A673 (cell line): Measurements from ENCODE around the gene HECW1. TPM values are rescaled to one million over a fixed set of nuclear protein-coding genes. Genes with fewer than 3 reads are reported as not detected.

Experiments
- BruUV-seq: library from RNA; stranded (reverse); fragments of 400-500 nt; replicated peaks from 2 replicates; lab custom pipeline; 2021; lab: Mats Ljungman, UMichigan
- CTCF ChIA-PET: fragments of 300-600 bp; sonication (Branson Sonifier 250); formaldehyde crosslinking; loops from one replicate; lab custom pipeline; 2022; ENCODE audit warnings: antibody characterized with exemption; lab: Charles Lee
- POLR2A ChIA-PET: fragments of 300-600 bp; sonication (Branson Sonifier 250); formaldehyde crosslinking; loops from one replicate; lab custom pipeline; 2022; ENCODE audit warnings: antibody characterized with exemption; ENCODE audit not compliant: low non-redundant PET; lab: Charles Lee
- DNase-seq: peaks from one replicate; pipeline ENCODE4 v3.0.0-alpha.2; 2015; ENCODE audit warnings: low spot score
- H3K27ac ChIP-seq: fragments of 200-600 bp; sonication (generic); 2 replicates; pipeline ENCODE4 v1.5.1; 2016; ENCODE audit warnings: mixed run types, low read depth, mild to moderate bottlenecking, mixed read lengths, antibody characterized with exemption, low read length; ENCODE audit not compliant: poor library complexity, severe bottlenecking
- H3K27me3 ChIP-seq: fragments of 200-600 bp; sonication (generic); replicated peaks from 2 replicates; pipeline ENCODE4 v1.6.1; 2017; ENCODE audit warnings: mixed run types, low read depth, mild to moderate bottlenecking, mixed read lengths, antibody characterized with exemption, low read length; ENCODE audit not compliant: insufficient read depth, poor library complexity
- H3K36me3 ChIP-seq: fragments of 200-600 bp; sonication (generic); 2 replicates; pipeline ENCODE4 v1.6.1; 2016; ENCODE audit warnings: mixed run types, mild to moderate bottlenecking, mixed read lengths, antibody characterized with exemption, low read length; ENCODE audit not compliant: insufficient read depth, poor library complexity, severe bottlenecking
- H3K4me1 ChIP-seq: fragments of 200-600 bp; sonication (generic); 2 replicates; pipeline ENCODE4 v1.6.1; 2017; ENCODE audit warnings: mixed run types, mild to moderate bottlenecking, mixed read lengths, antibody characterized with exemption, low read length; ENCODE audit not compliant: insufficient read depth, poor library complexity, severe bottlenecking
- H3K4me3 ChIP-seq: fragments of 200-600 bp; sonication (generic); 2 replicates; pipeline ENCODE4 v1.5.1; 2016; ENCODE audit warnings: low read depth, mixed run types, mild to moderate bottlenecking, mixed read lengths, low read length; ENCODE audit not compliant: poor library complexity, severe bottlenecking
- H3K9me3 ChIP-seq: fragments of 200-600 bp; sonication (generic); 2 replicates; pipeline ENCODE4 v1.6.1; 2016; ENCODE audit warnings: mixed run types, low read depth, mild to moderate bottlenecking, mixed read lengths, antibody characterized with exemption, low read length; ENCODE audit not compliant: poor library complexity, severe bottlenecking
- EZH2 ChIP-seq: fragments of 200-600 bp; sonication (generic); IDR thresholded peaks from 2 replicates; pipeline ENCODE4 v1.6.1; 2017; ENCODE audit warnings: borderline replicate concordance, low read depth, mild to moderate bottlenecking, mixed read lengths, antibody characterized with exemption, low read length; ENCODE audit not compliant: poor library complexity, severe bottlenecking
- intact Hi-C: fragments of 100-400 bp; cut with micrococcal nuclease; formaldehyde crosslinking; loops from one replicate; pipeline ENCODE4 v1.10.0; 2022; ENCODE audit not compliant: unreplicated experiment
- total RNA-seq: library from RNA; stranded (reverse); gene quantifications from 2 replicates; pipeline ENCODE4 v1.2.3, GENCODE V29; 2021
- TF ChIP-seq, protein P1 (sequence below): fragments of 300-800, 200-600 bp; sonication (generic); conservative IDR thresholded peaks from 2 replicates; pipeline ENCODE4 v1.5.1; 2017; ENCODE audit warnings: low read depth, mild to moderate bottlenecking, antibody characterized with exemption, low read length, moderate library complexity, mixed read lengths

The HECW1 gene
- total RNA-seq, 1 experiment from 2014 or later = 0.39 TPM

- DNase-seq = no peak
- Histone ChIP-seq H3K9me3 (no peaks in the 10 kb centered on the region), H3K27me3 (no peaks in the 10 kb centered on the region), H3K4me1 (no peaks in the 10 kb centered on the region), H3K36me3 (no peaks in the 10 kb centered on the region), H3K27ac (no peak overlapping the region), H3K4me3 (no peak overlapping the region)
- BruUV-seq = no TSS peak
- POLR2A ChIA-PET = no interaction called here
- intact Hi-C loops = no loop called here
- CTCF ChIA-PET = no interaction called here
- TF ChIP-seq, protein P1, sequence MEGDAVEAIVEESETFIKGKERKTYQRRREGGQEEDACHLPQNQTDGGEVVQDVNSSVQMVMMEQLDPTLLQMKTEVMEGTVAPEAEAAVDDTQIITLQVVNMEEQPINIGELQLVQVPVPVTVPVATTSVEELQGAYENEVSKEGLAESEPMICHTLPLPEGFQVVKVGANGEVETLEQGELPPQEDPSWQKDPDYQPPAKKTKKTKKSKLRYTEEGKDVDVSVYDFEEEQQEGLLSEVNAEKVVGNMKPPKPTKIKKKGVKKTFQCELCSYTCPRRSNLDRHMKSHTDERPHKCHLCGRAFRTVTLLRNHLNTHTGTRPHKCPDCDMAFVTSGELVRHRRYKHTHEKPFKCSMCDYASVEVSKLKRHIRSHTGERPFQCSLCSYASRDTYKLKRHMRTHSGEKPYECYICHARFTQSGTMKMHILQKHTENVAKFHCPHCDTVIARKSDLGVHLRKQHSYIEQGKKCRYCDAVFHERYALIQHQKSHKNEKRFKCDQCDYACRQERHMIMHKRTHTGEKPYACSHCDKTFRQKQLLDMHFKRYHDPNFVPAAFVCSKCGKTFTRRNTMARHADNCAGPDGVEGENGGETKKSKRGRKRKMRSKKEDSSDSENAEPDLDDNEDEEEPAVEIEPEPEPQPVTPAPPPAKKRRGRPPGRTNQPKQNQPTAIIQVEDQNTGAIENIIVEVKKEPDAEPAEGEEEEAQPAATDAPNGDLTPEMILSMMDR = no peak
- no peak for TF ChIP-seq EZH2
Observed at GRCh38 chr7:43351683-43352082, 239.2 kb downstream of the HECW1 start.

DNA sequence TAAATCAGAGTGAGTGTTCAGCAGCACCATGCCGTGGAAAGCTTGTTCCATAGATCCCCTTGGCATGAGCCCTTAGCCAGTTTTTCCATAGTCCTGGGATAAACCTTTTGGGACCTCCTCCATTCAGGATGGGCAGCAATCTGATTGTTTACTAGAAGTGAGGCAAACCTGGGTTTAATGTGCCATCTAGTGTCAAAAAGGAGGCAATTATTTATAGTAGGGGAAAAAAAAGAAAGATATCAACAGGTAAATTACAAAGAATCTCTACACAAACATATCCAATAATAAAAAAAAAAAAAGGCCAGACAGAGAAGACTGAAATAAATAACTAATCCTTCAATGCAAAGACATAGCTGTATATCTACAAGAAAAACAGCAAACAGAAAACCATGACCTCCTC, 241.5 kb downstream of the HECW1 start:
- no peak for DNase-seq
- CTCF ChIA-PET = no interaction called here
- POLR2A ChIA-PET = no interaction called here
- Histone ChIP-seq H3K9me3 (no peaks in the 10 kb centered on the region), H3K36me3 (no peaks in the 10 kb centered on the region), H3K27me3 (no peaks in the 10 kb centered on the region), H3K4me1 (no peaks in the 10 kb centered on the region), H3K4me3 (no peak overlapping the region), H3K27ac (no peak overlapping the region)
- no TSS peak for BruUV-seq
- intact Hi-C loops = no loop called here
- TF ChIP-seq, protein P1 = peak; percentile 32; the same call in 1 of the 2 replicates
- no peak for TF ChIP-seq EZH2

DNA sequence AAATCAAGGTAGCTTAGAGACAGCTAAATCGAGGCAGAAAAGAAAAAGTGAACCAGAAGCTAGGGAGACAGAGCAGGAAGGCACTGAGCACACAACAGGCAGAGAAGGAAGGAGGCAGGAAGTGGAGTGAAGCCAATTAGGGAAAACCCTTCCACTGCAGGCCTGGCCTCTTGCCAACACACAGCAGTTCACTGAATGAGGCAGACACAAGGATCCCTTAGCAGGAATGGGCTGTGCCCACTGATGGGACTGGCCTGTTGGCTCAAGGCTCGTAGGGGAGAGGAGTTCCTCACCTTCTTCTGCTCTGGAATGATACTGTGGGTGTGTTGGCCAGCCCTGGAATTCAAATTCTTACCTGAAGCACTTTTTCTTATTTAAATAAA, 250.2 kb downstream of the HECW1 start:
- Histone ChIP-seq H3K36me3 (no peaks in the 10 kb centered on the region), H3K4me1 (peaks cover 11% of the 10 kb centered on the region), H3K9me3 (no peaks in the 10 kb centered on the region), H3K27ac (no peak overlapping the region), H3K4me3 (no peak overlapping the region), H3K27me3 (no peaks in the 10 kb centered on the region)
- no peak for TF ChIP-seq EZH2
- TF ChIP-seq, protein P1 = no peak
- intact Hi-C loops = no loop called here
- CTCF ChIA-PET = no interaction called here
- peak; percentile 89 for DNase-seq
- no TSS peak for BruUV-seq
- POLR2A ChIA-PET = no interaction called here
